HG03097 (cell line): Measurements from ENCODE around the gene ZNF667.

ENCODE experiments used
- ATAC-seq: cut with Tn5 transposase; IDR thresholded peaks from one replicate; pipeline ENCODE4 v1.9.1; 2021; ENCODE audit not compliant: unreplicated experiment, low FRiP score

The ZNF667 gene

DNA sequence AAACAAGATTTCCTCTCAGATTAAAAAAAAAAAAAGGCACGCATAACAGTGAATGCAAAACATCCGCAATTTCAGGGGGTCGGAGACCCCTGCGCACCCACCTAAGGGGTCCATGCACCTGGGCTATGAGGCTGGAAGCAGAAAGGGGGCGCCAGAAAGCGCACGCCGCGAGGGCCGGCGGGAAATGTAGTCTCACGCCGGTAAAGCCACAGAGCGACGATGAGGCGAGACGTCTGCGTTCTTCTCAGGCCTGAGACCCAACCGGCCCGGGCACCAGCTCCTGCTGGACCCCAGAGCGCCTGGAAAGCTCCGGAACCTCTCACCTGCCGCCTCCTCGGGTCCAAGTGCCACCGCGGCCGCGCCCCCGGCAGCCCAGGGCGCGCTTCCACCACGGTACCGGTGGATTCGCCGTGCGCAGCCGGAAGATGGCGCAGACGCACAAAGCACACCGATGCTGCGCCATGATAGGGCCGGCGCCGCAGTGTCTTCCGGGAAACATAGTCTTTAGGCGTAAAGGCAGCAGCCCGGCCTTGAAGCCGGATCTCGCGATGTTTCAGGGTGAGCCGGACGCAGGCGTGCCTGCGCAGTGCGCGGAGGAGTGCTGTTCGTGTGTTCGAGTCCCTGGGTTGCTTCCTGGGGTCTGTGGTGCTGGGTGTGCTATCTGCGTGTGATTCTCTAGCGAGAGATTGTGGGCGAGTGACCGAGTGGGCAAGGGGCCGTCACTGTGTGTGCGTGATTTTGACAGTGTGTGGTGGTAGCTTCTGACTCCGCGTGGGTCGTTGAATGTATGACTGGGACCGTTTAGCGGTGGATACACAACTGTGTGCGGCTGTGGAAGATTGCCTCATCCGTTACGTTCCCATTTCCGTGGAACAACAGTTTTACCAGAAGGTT, 83.8 kb downstream of the ZNF667 start, which contains the start of gene ZNF582:
TSS of gene ZNF582 (minus strand) at position 416 of the 894 bp plus-strand sequence. CDS start 1,782 bp downstream, outside the sequence.
- peak; percentile 91 for ATAC-seq
